GM19193 (cell line): ENCODE data around the gene ABCC1.

ENCODE experiments used
- POLR2A ChIP-seq: IDR thresholded peaks from 4 replicates; pipeline ENCODE4 v1.6.1; 2011; ENCODE audit not compliant: insufficient read depth, insufficient read length; ENCODE audit errors: extremely low read depth

ABCC1 gene

DNA sequence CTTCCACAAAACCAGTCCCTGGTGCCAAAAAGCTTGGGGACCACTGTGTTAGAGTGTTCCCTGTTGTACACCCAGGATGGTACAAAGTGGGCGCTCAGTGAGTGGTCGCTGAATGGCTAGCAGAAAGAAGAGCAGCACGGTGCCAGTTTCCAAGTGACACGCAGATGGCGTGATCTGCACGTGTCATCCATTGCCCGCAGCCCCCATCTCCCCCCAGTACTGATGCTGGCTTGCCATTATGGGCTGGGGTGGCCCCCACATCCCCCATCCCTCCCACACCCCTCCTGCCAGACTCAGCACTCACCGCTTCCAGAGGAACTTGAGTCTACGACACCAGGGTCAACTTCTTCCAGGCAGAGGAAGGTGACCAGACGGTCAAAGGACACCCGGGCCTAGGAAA lies 237.4 kb downstream of the ABCC1 start:
- no peak for TF ChIP-seq POLR2A

- TF ChIP-seq POLR2A: no peak
These were observed 239.4 kb downstream of the ABCC1 start for GRCh38 chr16:16188827-16189226.

DNA sequence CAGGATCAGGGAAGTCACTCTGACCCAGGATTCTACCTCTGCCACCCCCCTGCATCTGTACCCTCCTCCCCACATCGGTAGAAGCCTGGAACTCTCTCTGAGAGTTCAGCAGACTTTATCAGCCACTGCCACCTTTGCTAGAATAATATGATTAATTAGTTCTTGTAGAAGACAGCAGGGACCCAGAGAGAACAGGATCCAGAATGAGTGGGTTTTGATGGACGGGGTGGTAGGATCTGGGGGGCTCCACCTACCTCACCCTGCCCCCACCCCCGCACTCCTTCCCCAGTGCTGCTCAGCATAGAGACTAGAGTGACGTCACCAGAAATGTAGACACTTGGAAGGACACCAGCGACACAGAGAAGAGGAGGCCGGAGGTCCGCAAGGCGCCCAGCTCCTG lies 240.4 kb downstream of the ABCC1 start:
- TF ChIP-seq POLR2A: no peak

- no peak for TF ChIP-seq POLR2A
These were observed 241.1 kb downstream of the ABCC1 start for GRCh38 chr16:16190546-16190945.

DNA sequence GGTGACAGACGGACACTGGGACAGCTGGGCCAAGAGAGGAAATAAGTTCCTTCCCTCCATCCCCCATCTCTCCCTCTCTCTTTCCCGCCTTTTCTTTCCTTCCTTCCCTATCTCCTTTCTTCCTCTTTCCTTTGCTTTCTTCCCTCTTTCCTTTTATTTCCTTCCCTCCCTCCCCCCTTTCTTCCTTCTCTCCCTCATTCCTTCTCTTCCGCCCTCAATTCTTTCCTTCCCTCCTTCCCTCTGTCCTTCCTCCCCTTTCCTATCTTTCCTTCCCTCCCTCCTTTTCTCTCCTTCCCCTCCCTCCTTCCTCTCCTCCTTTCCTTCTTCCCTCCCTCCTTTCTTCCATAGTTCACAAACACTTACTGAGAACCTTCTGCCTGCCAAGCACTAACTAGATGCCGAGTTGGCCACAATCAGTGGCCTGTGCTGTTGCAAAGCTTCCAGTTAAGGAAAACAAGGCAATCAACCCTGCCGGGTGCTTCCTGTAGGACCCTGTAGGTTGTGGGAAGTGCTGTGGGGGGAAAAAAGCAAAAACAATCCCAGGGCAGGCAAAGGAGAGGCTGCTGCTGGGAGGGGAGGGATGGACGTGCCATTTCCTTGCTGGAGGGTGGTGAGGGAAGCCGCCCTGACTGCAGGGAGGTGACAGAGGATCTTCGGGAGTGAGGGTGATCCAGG lies 242.2 kb downstream of the ABCC1 start:
- TF ChIP-seq POLR2A: no peak
